GM23248 (cell line): Measurements from ENCODE around the gene SUGCT.

Experiments
- EZH2 ChIP-seq: fragments of 200-600 bp; sonication (generic); IDR thresholded peaks from 2 replicates; pipeline ENCODE4 v1.6.1; 2018; ENCODE audit warnings: antibody characterized with exemption, mild to moderate bottlenecking; ENCODE audit not compliant: insufficient read depth, poor library complexity, severe bottlenecking
- EZH2phosphoT487 ChIP-seq: fragments of 200-600 bp; sonication (generic); IDR thresholded peaks from 2 replicates; pipeline ENCODE4 v1.6.1; 2018; ENCODE audit warnings: antibody characterized with exemption, moderate library complexity, mild to moderate bottlenecking, low read depth; ENCODE audit not compliant: insufficient read depth

- no peak for TF ChIP-seq EZH2
- no peak for TF ChIP-seq EZH2phosphoT487
These were observed 620.6 kb downstream of the SUGCT start for GRCh38 chr7:40755438-40755837.
